Activated CD4-positive, alpha-beta T cell treated with anti-CD3 and anti-CD28 coated beads for 4 hours (primary cell): Measurements from ENCODE around the gene PDGFRB.

Source experiments
- DNase-seq, 2 donors: peaks; one replicate each; pipeline ENCODE4 v3.0.0-alpha.2; 2020

The PDGFRB gene

GRCh38 chr5:150162142-150162513 lies 6.5 kb upstream of the PDGFRB start:
- no peak for DNase-seq

- peak; percentile 51 to 66 for DNase-seq
Measured at GRCh38 chr5:150161242-150162141, 5.8 kb upstream of the PDGFRB start.

- no peak for DNase-seq
Measured at GRCh38 chr5:150160448-150161081, 4.9 kb upstream of the PDGFRB start.

- DNase-seq, result no peak
Measured at GRCh38 chr5:150159741-150160179, 4.1 kb upstream of the PDGFRB start.

GRCh38 chr5:150159031-150159430 lies 3.4 kb upstream of the PDGFRB start:
- DNase-seq, result no peak

- no peak for DNase-seq
Measured at GRCh38 chr5:150158170-150158949, 2.7 kb upstream of the PDGFRB start.

- no peak for DNase-seq
Measured at GRCh38 chr5:150157168-150157567, 1.5 kb upstream of the PDGFRB start.

- DNase-seq, result no peak
Measured at GRCh38 chr5:150156540-150156939, 895 bp upstream of the PDGFRB start.

GRCh38 chr5:150156027-150156368 lies 353 bp upstream of the PDGFRB start:
- no peak for DNase-seq

- no peak for DNase-seq
Measured at GRCh38 chr5:150154618-150155128, 972 bp downstream of the PDGFRB start.

GRCh38 chr5:150153957-150154617 lies 1.6 kb downstream of the PDGFRB start:
- DNase-seq, result no peak

- DNase-seq, result no peak
Measured at GRCh38 chr5:150153483-150153882, 2.2 kb downstream of the PDGFRB start.

- no peak for DNase-seq
Measured at GRCh38 chr5:150152636-150153462, 2.8 kb downstream of the PDGFRB start.

- no peak for DNase-seq
Measured at GRCh38 chr5:150149618-150150017, 6.0 kb downstream of the PDGFRB start.

- no peak for DNase-seq
Measured at GRCh38 chr5:150148117-150148927, 7.3 kb downstream of the PDGFRB start.

- DNase-seq, result no peak
Measured at GRCh38 chr5:150147670-150148069, 8.0 kb downstream of the PDGFRB start.

GRCh38 chr5:150146862-150147601 lies 8.6 kb downstream of the PDGFRB start:
- DNase-seq, result no peak

- no peak for DNase-seq
Measured at GRCh38 chr5:150146235-150146634, 9.4 kb downstream of the PDGFRB start.

GRCh38 chr5:150144879-150145278 lies 10.8 kb downstream of the PDGFRB start:
- DNase-seq, result no peak

- DNase-seq, result no peak
Measured at GRCh38 chr5:150144246-150144801, 11.3 kb downstream of the PDGFRB start.
